T-helper 22 cell (primary cell): ENCODE measurements around the gene UBA5.

Experiments used
- DNase-seq: peaks from one replicate; pipeline ENCODE4 v3.0.0-alpha.2; 2020; ENCODE audit warnings: low read depth

UBA5 gene

GRCh38 chr3:132654190-132654589 lies 5.9 kb upstream of the UBA5 start:
- no peak for DNase-seq

DNA sequence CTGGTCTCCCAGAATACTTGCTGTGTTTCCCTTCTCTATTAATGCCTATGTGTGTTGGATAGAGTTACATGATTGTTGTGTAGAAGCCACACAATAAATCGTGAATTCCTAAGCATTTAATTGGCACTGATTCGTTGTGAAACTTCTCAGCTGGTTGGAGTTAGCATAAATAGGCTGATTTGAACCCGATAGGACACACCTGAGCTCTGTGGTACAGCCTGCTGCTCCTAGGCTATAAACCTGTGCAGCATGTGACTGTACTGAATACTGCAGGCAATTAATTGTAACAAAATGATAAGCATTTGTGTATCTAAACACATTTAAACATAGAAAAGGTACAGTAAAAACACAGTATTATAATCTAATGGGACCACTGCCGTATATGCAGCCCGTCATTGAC lies 5.4 kb upstream of the UBA5 start:
- no peak for DNase-seq

DNA sequence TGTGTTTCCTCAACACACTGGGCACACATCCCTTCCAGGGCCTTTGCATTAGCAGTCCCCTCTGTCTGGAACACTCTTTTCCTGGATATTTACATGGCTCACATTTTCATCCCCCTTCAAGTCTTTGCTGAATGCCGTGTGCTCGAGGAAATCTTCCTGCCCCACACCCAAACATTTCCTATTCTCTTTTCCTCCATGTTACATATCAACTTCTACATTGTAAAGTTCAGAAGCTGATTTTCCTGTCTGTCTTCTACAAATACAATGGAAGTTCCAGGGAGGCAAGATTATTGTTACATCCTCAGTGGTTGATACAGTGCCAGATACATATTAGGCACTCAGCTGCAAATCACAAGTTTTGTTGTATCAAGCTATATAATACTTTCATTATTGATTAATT lies 4.7 kb upstream of the UBA5 start:
- no peak for DNase-seq

GRCh38 chr3:132657869-132658747 lies 2.0 kb upstream of the UBA5 start:
- DNase-seq, result no peak

- no peak for DNase-seq
Measured at GRCh38 chr3:132659000-132659364, 1.1 kb upstream of the UBA5 start.

DNA sequence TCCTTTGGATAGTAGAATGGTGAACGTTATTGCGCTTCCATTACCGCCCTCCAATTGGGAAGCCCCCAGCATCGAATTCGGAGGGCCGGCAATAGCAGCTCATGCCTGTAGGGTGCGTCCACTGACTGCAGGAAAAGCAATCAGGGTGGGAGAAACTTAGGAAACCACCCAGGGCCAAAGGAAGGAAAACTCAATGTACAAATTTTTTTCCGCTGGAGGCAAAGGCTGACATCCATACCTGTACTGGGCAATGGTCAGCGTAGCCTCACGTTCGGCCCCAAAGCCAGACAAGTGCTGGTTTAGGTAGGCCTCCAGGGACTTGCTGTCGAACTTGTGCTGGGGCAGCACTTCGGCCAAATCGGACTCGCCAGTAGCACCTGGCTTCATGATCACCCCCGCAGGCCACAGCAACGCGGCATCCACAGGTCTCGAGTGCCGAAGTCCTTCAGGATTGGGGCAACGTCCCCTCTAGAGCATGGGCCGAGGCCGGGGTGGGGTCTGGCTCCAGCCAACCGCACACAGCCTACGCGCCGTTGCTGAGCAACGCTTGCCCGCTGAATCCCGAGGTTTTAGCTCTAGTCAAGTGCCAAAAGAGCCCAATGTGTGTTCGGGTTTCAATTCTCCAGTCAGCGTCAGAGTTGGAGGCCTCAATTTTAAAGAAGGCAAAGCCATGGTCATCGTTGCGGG lies 621 bp upstream of the UBA5 start, which contains the start of gene ACAD11:
Gene ACAD11, minus strand, starts transcription at position 445 of the 687 bp plus-strand sequence. Its CDS starts 58 bp downstream, at position 387.
- DNase-seq, result no peak

- DNase-seq, result no peak
Measured at GRCh38 chr3:132660811-132661070, 612 bp downstream of the UBA5 start.

DNA sequence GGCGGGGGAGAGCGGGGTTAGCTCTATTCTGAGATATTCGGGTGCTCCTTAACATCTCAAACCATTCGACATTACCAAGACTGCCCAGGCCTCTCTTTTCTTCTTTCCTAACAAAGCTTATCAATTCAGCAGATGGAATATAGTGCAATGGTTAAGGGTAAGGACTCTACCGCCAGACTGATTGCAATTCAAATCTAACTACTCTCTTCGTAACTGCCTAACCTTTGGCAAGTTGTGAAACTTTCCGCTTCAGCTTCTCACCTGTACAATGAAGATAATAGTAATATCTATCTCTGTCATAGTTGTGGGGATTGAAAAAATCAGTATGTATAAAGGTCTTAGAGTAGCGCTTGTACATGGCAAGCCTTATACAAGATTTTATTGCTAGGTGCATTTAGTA lies 972 bp downstream of the UBA5 start:
- DNase-seq, result no peak

GRCh38 chr3:132662212-132662611 lies 2.1 kb downstream of the UBA5 start:
- DNase-seq, result no peak

- DNase-seq, result no peak
Measured at GRCh38 chr3:132665230-132665745, 5.2 kb downstream of the UBA5 start.

GRCh38 chr3:132669256-132669777 lies 9.2 kb downstream of the UBA5 start:
- no peak for DNase-seq

DNA sequence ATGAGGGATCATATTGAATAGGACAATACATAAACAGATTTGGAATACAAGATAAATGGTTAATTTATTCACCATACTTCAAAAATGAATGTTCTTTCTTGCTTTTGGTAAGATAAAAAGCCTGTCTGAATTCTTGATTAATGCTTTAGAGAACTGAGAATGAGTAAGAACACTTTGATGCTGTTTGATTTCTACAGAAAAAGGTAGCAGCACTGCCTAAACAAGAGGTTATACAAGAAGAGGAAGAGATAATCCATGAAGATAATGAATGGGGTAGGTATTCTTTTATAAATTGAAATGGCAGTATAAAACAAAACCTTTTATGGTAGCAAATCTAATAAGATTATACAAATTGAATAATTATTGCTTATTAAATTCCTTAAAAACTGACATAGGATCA lies 15.3 kb downstream of the UBA5 start:
- no peak for DNase-seq

DNA sequence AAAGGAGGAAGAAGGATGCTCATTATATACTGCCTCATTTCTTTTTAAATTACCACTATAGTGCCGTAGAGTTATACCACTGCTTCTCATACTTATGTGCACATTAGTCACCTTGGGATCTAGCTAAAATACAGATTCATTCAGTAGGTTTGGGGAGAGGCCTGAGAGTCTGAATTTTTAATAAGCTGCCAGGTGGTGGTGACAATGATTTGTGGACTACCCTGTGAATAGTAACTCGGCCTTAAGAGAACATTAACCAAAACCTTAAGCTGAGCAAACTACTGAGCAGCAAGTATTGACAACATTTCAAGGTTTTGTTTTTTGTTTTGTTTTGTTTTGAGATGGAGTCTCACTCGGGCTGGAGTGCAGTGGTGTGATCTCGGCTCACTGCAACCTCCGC lies 19.8 kb downstream of the UBA5 start:
- no peak for DNase-seq

DNA sequence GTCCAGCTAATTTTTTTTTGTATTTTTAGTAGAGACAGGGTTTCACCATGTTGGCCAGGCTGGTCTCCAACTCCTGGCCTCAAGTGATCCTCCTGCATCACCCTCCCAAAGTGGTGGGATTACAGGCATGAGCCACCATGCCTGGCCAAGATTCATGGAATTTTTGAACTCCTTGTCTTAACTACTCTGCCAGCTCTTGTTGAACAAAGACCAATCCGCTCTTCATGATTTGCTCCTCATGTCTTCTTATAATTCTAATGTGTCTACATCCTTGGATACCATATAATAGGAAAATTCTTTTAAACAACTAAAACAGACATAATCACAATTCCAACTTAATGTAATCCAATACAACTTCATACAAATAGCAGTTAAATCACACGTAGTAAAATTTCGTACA lies 21.3 kb downstream of the UBA5 start:
- no peak for DNase-seq

GRCh38 chr3:132682201-132682600 lies 22.1 kb downstream of the UBA5 start:
- no peak for DNase-seq

DNA sequence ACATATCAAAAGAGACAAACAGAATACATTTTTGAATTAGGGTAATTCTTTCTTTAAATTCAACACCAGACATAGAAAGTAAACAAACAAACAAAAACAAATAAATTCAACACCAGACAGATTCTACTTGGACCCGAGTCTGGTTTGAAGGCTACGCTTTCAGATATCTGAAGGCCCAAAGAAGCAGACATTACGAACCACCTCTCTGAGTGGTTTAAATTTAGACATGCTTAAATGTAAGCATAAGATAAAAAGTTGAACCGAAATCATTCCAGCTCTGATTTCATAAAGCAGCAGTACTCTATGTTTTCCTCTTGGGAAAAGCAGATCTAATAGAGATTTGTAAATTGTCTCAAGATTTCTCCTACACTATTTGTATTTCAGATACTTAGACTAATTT lies 29.9 kb downstream of the UBA5 start:
- no peak for DNase-seq

DNA sequence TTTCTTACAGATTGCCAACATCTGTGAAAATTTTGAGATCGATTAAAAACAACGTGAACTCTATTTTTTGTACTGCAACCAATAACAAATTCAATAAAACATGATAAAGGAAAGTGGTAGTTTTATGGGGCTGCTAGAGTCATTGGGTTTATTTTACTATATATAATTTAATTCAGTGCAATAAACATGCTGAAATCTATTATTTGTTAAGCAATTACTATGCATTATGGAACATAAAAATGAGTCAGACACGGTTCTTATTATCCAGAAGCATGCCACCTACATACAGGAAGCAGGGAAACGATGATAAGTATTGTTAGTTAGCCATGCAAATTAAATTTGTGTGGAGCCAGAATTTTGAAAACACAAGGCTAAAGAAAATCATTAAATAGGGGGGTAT lies 34.9 kb downstream of the UBA5 start:
- no peak for DNase-seq

DNA sequence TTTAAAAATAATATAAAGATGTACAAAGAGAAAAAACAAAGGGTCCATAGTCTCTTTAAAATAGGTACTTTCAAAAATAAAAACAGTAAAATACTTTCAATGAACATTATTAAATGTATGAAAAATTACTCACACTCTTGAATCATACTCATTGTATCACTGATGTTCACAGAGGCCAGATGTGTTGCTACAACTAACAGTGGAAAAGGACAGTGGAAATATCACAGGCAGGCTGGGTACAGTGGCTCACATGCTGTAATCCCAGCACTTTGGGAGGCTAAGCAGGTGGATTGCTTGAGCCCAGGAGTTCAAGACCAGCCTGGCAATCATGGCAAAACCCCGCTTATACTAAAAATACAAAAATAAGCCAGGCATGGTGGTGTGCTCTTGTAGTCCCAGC lies 35.3 kb downstream of the UBA5 start:
- no peak for DNase-seq

- DNase-seq, result no peak
Measured at GRCh38 chr3:132703733-132704132, 43.6 kb downstream of the UBA5 start.

DNA sequence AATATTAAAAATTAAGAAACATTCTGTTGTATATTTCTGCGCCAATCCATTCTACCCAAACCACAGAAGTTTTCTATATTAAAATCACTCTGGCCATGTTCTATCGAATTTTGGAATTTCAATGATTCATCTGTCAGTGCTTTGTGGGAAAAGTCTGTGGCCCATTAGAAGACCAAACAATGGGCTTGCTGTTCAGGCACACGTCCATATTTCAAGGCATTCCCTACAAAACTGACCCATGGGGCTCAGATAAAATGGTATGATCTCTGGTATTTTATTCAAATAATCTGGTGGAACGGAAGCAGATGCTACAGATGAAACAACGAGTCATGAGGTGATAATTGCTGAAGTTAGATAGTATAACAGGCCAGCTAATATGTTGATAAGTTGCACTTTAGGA lies 49.6 kb downstream of the UBA5 start:
- DNase-seq, result no peak

- no peak for DNase-seq
Measured at GRCh38 chr3:132710311-132710710, 50.2 kb downstream of the UBA5 start.

- no peak for DNase-seq
Measured at GRCh38 chr3:132713977-132714727, 54.0 kb downstream of the UBA5 start.

DNA sequence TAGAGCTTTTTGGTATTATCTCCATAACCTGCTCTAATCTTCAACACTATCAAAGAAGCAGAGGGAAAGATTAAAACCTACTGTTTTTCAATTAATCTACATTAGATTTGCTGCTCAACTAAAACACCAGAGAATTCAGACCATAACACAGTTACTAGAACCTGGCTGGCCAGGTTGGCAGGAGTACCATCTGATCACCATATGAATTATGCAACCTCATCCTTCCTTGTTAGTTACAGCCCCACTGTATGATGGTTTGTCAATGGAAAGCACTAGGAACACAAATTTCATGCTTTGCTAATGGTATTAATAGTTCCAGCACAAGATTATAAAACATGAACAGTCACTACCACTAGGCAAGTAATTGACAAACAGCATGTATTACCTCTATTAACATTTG lies 56.2 kb downstream of the UBA5 start:
- DNase-seq, result no peak
